ENCODE results near the gene GOLGA8N.

The GOLGA8N gene

GRCh38 chr15:32641517-32642059, 48.3 kb downstream of the GOLGA8N start, which contains the start of gene SCG5:
SCG5 (plus strand) TSS chr15:32641710; CDS start chr15:32643593, 1,883 bp downstream.
- H3K4me2 ChIP-seq (ENCODE audit: low read length) = peak within 1 kb of the TSS; percentile 83
- H3K4me1 ChIP-seq = no peaks in the 10 kb centered on the region
- peak within 1 kb of the TSS; percentile 78 for H3K4me3 ChIP-seq (ENCODE audit: low read depth, low read length)
- TF ChIP-seq, protein P1, sequence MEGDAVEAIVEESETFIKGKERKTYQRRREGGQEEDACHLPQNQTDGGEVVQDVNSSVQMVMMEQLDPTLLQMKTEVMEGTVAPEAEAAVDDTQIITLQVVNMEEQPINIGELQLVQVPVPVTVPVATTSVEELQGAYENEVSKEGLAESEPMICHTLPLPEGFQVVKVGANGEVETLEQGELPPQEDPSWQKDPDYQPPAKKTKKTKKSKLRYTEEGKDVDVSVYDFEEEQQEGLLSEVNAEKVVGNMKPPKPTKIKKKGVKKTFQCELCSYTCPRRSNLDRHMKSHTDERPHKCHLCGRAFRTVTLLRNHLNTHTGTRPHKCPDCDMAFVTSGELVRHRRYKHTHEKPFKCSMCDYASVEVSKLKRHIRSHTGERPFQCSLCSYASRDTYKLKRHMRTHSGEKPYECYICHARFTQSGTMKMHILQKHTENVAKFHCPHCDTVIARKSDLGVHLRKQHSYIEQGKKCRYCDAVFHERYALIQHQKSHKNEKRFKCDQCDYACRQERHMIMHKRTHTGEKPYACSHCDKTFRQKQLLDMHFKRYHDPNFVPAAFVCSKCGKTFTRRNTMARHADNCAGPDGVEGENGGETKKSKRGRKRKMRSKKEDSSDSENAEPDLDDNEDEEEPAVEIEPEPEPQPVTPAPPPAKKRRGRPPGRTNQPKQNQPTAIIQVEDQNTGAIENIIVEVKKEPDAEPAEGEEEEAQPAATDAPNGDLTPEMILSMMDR (IDR thresholded peaks at IDR 0.05) = no peak
- H3K27ac ChIP-seq = peak within 1 kb of the TSS; percentile 83
- H3K9me3 ChIP-seq (ENCODE audit: control insufficient read depth, low read length) = no peaks in the 10 kb centered on the region
- H3K36me3 ChIP-seq (ENCODE audit: control insufficient read depth, insufficient read depth, low read length) = no peaks in the 10 kb centered on the region
- H2AFZ ChIP-seq = peak within 1 kb of the TSS; percentile 88
- H3K79me2 ChIP-seq = no peaks in the 10 kb centered on the region
- H3K27me3 ChIP-seq (ENCODE audit: control insufficient read depth, insufficient read depth, low read length) = no peaks in the 10 kb centered on the region
- no peak within 1 kb of the TSS for H3K9ac ChIP-seq

GRCh38 chr15:32642667-32643435, 49.6 kb downstream of the GOLGA8N start:
- no peak overlapping the region for H2AFZ ChIP-seq

DNA sequence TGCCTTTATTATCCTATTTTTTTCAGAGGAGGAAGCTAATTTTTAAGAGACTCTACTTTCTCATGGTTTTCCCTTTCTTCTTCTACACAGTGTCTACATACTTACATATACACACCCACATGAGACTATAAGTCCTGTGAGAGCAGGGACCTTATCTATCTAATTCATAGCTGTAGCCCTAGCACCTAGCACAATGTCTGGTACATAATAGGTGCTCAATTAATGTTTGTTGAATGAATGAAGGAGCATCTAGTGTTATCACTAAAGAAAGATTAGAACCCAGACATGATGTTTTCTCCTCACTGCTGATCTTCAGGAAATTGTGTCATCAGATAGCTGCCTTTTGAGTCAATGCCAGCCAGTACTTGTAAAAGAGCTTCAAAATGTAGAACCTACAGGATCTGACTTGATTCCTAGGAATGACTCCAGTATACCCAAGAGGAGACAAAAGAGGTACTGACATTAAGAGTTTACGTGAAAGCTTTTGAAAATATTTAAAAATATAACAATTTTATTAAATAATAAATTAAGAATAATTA, 50.7 kb downstream of the GOLGA8N start:
- no peaks in the 10 kb centered on the region for H3K36me3 ChIP-seq (ENCODE audit: control insufficient read depth, insufficient read depth, low read length)
- H2AFZ ChIP-seq = no peak overlapping the region
- TF ChIP-seq, protein P1 (IDR thresholded peaks at IDR 0.05) = no peak
- H3K9ac ChIP-seq = no peak overlapping the region
- H3K9me3 ChIP-seq (ENCODE audit: control insufficient read depth, low read length) = no peaks in the 10 kb centered on the region
- H3K27ac ChIP-seq = no peak overlapping the region
- H3K4me1 ChIP-seq = no peaks in the 10 kb centered on the region
- H3K4me2 ChIP-seq (ENCODE audit: low read length) = no peak overlapping the region
- H3K27me3 ChIP-seq (ENCODE audit: control insufficient read depth, insufficient read depth, low read length) = no peaks in the 10 kb centered on the region
- no peak overlapping the region for H3K4me3 ChIP-seq (ENCODE audit: low read depth, low read length)
- H3K79me2 ChIP-seq = no peaks in the 10 kb centered on the region

More at GRCh38 chr15:32642667-32643435, 49.6 kb downstream of the GOLGA8N start:
- Histone ChIP-seq H3K27me3 (ENCODE audit: control insufficient read depth, insufficient read depth, low read length) (no peaks in the 10 kb centered on the region), H3K9ac (no peak overlapping the region), H3K4me3 (ENCODE audit: low read depth, low read length) (no peak overlapping the region), H3K4me1 (no peaks in the 10 kb centered on the region), H3K36me3 (ENCODE audit: control insufficient read depth, insufficient read depth, low read length) (no peaks in the 10 kb centered on the region), H3K79me2 (no peaks in the 10 kb centered on the region), H3K27ac (no peak overlapping the region), H3K9me3 (ENCODE audit: control insufficient read depth, low read length) (no peaks in the 10 kb centered on the region), H3K4me2 (ENCODE audit: low read length) (no peak overlapping the region)
- TF ChIP-seq, protein P1 (IDR thresholded peaks at IDR 0.05) = no peak

- H3K79me2 ChIP-seq = no peaks in the 10 kb centered on the region
- no peaks in the 10 kb centered on the region for H3K27me3 ChIP-seq (ENCODE audit: control insufficient read depth, insufficient read depth, low read length)
- no peaks in the 10 kb centered on the region for H3K36me3 ChIP-seq (ENCODE audit: control insufficient read depth, insufficient read depth, low read length)
- no peak overlapping the region for H3K27ac ChIP-seq
- H3K9ac ChIP-seq = no peak overlapping the region
- TF ChIP-seq, protein P1 (IDR thresholded peaks at IDR 0.05) = no peak
- no peak overlapping the region for H2AFZ ChIP-seq
- H3K4me1 ChIP-seq = no peaks in the 10 kb centered on the region
- no peak overlapping the region for H3K4me2 ChIP-seq (ENCODE audit: low read length)
- H3K9me3 ChIP-seq (ENCODE audit: control insufficient read depth, low read length) = no peaks in the 10 kb centered on the region
- no peak overlapping the region for H3K4me3 ChIP-seq (ENCODE audit: low read depth, low read length)
Measured at GRCh38 chr15:32646291-32646690, 53.0 kb downstream of the GOLGA8N start.

All from parathyroid adenoma (tissue), 2 donors.